Measurements from ENCODE around the gene CNTN4.

The CNTN4 gene

DNA sequence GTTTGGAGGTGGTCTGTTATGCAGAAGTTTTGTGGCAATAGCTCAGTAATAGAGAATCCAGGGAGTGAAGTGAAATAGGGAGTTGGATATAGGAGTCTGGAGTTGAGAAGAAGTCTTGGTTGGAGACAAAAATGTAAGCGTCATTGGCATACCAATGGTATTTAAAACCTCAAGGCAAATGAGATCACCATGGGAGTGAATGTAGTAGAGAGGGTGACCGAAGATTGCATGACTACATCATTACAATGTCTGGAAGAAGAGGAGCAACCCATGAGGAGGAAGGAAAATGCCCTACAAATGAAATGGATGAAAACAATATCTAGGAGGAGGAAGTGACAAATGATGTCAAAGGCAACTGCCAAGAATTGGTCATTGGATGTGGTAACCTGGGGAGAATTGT lies 54.4 kb downstream of the CNTN4 start:
- no peak for DNase-seq (ENCODE audit: low read depth)

DNA sequence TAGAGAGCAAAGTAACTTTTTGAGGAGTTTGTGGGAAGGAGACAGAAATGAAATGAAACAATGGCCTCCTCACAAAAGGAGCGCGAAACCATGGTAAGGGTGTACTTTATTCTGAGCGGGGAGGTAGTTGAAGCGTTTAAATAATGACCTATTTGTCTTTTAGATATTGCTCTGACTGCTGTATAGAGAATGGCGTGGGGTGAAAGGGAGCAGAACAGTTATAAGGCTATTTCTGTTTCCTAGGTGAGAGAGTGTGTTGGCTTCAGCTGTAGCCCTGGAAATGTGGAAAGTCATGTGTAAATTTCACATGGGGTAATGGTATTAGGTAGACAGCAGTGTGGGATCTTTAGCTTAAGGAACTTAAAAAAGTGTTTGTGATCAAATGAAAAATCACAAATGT lies 54.9 kb downstream of the CNTN4 start:
- no peak for DNase-seq (ENCODE audit: low read depth)

DNA sequence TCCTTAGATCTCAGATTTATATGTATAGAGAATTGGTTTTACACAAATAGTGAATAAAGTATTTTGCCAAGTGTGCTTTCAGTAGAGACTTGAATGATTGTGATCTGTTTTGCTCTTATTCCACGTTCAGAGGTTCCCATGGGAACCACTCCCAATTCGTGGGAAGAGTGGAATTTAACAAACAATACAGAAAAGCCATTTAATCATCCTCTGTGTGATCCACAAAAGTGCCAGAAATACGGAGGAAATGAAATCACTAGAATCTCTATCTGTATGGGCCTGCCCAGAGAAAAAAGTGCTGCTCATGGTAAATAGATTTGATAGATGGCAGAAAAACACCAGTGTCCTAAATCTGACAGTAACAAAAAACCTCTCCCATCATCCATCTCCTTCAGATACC lies 56.0 kb downstream of the CNTN4 start:
- no peak for DNase-seq (ENCODE audit: low read depth)

DNA sequence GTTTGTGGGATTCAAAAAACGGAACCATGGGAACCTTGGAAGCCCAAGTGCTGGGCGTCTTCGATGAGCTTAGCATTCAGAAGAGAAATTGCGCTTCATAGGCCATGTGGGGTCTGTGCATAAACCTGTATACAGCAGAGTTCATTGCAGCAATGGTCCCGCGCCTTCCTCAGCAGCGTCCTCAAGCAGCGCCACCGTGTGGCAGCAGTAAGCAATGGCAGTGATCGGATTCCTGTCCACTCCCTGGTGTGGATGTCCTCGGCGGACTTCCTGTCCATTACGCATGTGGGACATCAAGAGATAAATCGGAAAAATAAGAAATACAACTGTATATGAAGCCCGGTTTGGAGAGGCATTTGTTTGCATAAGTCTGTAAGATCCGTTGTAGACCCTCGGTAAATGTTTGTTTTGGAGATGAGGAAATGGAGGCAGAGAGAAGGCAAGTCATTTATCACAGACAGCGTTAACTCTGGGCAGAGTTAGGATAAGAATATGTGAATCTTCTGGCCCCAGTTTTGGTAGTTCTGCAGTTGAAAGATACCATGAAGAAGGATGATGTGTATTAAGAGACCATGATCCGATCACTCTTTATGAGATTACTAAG lies 57.7 kb downstream of the CNTN4 start:
- DNase-seq (ENCODE audit: low read depth): no peak

DNA sequence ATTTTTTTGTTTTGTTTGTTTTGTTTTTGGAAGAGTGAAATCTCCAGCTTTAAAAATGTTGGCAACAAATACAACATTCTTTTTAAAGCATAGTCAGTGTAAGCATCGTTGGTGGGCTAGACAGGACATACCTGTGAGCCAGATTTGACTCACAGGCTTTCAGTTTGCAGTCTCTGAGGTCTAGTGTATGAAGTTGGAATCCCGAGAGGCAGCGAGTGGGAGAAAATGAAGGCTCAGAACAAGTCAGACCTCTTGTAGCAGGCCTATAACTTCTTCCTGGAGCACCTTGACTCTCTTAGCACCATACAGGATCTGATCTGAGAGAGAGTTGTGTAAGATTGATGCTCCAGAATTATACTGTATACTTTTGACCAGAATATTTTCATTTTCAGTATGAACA lies 60.2 kb downstream of the CNTN4 start:
- no peak for DNase-seq (ENCODE audit: low read depth)

DNA sequence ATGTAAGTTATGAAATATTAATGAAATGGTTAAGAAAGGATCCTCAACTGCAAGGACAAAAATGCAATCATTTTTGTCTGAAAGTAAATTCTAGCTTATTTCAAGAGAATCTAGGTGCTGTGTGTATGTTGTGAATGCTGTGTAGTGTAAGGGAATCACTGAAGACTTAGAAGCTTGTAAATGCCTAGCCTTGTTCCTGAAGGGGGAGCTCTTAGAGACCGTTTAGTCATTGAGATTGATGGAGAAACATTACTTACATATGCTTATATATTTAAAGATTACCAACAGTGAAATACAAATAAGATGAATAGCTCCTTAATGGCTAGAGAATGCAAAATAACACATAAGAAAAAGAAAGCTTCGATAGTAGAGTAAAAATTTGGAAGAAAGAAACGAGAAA lies 67.9 kb downstream of the CNTN4 start:
- no peak for DNase-seq (ENCODE audit: low read depth)

DNA sequence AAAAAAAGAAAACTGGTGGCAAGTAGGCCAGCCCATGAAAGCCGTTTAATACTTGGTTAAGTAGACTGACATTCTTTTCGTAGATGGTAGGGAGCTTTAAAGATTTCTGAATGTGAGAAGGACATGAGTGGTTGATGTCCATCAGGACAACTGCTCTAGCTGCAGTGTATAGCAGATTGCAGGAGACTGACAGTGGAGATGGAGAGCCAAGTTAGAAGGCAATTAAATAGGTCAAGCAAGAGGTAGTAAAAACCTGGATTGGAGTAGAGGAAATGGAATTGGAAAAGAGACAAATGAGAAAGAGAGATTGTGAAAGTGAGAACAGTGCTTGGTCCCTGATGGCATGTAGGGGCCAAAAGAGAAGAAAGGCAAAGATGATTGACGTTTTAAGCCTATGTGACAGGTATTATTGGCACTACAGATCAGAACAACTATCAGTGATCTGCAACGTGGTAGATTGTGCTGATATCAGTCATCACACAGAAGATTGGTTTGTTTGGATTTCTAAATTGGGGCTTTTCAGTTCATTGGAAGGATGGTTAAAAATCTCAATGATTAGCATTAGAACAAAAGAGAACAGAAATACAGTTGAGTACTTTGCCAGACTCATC lies 74.0 kb downstream of the CNTN4 start:
- no peak for DNase-seq (ENCODE audit: low read depth)

DNA sequence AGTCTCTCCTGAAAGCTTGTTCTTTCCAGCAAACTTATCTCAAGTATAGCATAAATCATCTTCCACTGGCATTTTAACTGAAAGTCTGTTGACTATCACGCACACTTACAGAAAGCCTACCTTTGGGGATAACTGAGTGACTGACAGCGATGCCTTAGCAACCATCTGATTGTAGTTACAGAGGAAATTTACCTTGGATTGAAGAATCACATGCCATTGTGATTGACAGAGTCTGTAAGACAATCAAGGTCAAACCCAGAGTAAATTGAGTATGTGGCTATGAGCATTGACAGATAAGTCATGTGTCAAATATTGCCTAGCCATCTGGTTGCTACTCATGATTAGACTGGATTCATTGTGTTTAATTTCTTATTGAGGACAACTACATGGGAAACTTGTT lies 82.0 kb downstream of the CNTN4 start:
- DNase-seq (ENCODE audit: low read depth): no peak

DNA sequence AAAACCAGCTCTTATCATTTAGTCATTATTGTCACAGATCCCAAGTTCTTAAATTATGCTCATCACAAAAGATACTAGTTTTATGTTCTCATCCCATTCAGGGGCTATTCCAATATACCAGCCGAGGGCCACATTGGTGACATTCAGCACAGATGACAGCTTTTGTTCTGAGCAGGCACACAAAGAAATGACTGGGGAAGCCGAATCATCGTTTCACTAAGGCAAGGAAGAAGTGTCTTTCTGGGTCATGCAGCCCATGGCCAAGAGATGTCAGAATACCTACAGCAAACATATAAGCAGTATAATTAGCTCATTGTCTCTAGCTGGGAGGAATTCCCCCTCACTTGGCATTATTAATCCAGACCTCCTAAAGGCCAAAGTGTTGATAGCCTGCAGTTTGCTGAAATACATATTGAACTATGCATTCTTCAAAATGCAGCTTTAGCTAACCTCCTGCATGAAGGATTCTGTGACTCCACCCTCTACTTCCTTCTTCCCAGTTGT lies 100.2 kb downstream of the CNTN4 start:
- DNase-seq (ENCODE audit: low read depth): no peak

DNA sequence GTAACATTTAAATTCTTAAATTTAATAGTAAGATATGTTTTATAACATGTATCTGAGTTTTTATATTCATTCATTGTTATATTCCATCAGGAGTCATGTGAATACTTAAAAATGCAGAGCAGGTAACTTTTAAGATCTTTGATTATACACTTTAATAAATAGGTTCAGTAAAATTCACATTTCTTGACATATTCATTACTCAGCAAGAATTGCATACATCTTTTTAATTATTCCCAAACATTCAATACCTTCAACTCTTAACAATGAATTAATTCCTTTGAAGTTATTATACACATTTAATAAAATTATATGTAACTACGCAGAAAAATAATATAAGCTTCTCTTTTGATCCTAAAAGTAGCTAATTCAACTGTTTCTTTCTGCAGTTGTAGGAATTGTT lies 105.4 kb downstream of the CNTN4 start:
- no peak for DNase-seq (ENCODE audit: low read depth)

DNA sequence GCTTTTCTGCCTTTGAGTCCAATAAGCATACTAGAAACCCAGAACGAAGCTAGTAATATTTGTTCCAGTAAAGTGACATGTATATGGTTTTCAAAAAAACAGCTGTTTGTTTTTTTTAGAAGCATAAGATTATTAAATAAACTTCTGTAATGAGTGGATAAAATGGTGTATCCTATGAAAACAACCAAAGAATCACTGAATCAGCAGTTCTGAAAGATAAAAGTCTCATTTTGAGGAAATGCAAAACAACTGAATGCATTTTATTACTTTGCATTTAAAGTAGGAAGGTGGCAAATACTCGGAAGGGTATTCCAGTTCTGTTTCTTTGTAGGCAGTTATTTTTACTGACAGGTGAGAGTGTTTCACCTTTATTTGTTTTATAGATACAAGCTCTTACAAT lies 107.0 kb downstream of the CNTN4 start:
- no peak for DNase-seq (ENCODE audit: low read depth)

DNA sequence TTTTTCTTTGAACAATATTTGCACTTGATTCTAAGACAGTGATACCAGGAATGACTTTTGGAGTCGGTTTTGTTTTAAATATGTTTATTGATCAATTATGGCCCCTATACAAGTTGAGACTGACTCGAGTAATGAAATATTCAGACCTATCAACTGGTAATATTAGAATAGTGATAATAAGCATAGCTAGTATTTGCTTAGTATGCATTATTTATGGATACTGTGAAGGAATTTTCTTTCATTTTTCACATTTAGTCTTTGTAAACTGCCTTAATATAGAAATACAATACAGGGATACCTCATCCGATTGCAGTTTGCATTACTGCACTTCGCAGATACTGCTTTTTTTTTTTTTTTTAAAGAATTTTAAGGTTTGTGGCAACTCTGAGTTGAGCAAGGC lies 107.9 kb downstream of the CNTN4 start:
- DNase-seq (ENCODE audit: low read depth): no peak

DNA sequence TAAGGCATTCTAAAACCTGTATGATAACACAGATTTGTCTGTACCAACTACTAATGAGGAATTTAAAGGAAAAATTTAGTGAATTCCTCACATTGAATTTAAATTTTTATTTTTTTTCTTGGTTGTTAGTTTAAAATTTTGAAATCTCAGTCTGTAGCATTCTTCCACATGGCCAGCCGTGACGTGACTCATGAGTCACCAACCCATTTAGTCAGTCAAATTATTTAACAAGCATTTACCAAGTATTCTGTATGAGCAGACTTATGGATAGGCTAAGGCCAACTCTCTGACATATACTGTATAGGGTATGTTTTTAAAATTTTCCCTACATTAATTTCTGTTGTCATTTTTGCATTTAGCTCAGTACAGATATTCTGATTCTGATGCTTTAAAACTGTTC lies 112.9 kb downstream of the CNTN4 start:
- no peak for DNase-seq (ENCODE audit: low read depth)

DNA sequence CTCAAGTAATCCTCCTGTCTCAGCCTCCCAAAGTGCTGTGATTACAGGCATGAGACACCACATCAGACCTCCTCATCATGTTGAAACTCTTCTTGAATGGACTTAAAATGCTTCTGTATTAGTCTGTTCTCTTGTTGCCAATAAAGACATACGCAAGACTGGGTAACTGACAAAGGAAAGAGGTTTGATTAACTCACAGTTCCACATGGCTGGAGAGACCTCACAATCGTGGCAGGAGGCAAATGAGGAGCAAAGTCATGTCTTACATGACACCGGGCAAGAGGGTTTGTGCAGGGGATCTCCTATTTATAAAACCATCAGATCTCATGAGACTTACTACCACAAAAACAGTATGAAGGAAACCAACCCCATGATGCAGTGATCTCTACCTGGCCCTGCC lies 113.5 kb downstream of the CNTN4 start:
- no peak for DNase-seq (ENCODE audit: low read depth)

DNA sequence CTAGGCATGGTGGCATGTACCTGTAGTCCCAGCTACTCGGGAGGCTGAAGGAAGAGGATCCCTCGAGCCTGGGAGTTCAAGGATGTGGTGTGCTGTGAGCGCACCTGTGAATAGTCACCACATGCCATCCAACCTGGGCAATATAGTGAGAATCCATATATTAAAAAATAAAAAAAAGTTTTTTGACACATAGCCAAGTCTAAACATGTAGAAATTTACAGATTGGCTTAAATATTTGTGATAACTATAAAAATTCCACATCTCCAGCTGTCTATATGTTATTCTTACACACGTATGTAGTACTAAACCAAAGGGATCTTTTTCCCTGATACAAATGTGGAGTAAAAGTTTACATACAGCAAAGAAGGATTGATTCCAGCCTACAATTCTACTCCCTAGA lies 119.7 kb downstream of the CNTN4 start:
- DNase-seq (ENCODE audit: low read depth): no peak

DNA sequence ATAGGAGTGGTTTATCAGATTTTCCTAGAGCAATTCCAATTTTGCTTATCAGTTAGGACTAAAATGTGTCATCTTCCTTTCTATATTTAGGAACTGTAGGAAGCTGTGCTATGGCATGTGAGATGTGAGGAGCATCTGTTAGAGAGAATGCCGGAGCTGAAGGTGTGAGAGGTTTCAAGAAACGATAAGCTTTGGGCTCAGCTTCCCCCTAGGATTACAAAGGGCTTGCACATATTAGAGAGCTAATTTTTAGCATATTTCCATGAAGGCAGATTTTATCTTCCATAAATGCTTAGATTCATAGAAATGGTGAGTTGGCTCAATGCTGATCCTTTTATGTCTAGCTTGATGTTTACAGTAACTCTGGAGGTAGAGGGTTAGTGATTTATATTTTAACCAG lies 120.2 kb downstream of the CNTN4 start:
- DNase-seq (ENCODE audit: low read depth): no peak

DNA sequence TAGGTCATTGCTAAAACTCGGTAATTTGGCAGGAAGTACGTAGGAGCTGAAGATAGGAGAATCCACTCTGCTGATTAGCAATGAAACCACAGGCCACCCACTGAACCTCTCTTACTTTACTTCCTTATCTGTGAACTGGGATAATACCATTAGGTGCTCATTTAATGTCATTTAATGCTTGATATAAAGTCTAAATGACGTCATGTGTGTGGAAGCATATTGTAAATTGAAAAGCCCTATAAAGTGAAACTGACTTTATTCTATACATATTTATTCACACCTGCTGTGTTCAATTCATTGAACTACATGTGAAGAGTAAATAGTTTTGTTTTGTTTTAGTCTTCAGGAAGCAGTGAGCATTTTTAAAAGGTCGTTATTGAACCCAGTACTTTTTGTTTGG lies 137.5 kb downstream of the CNTN4 start:
- no peak for DNase-seq (ENCODE audit: low read depth)

DNA sequence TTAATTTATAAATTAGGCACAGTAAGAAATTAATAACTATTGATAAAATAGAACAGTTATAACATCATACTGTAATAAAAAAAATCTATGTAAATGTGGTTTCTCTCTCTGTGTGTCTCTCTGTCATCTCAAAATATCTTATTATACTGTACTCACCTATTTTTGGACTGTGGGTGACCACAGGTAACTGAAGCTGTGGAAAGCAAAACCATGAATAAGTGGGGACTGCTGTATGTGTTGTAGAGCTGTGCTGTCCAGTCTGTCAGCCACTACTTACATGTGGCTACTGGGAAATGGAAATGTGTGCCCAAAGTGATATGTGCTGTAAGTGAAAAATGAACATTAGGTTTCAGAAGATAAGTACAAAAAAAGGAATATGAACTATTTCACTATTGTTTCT lies 145.5 kb downstream of the CNTN4 start:
- no peak for DNase-seq (ENCODE audit: low read depth)

DNA sequence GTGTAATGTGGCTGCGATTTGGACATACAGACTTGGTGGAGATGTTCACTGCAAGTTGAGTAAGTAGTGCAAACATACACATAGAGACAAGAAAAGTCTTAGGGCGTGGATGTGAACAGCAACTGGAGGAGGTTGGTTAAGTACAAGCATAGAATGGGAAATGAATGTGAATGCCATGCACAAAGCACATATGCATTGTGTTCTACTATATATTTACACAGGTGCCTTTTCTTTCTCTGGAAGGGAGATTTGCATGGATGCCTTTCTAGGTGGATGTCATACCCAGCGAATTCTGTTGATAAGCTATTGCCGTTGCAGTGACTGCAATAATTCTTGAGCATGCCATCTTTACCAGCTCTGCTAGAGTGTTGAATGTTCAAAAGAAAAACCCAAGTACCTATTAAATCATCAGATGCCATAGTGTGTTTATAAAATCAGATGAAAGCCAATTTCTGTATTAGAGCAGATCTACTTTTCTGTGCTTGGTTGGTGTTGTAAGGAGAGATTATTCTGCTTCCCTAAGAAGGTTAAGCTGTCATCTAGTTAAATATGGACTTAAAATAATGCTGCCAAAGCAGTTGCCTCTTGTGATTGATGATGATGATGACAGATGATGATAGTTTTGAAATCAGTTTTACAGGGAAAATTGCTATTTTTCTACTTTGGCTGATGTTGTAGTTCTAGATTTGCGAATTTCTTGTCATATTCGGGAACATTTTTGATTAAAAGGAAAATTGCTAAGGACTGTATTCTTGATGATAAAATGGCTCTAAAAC lies 148.4 kb downstream of the CNTN4 start:
- DNase-seq (ENCODE audit: low read depth): no peak

DNA sequence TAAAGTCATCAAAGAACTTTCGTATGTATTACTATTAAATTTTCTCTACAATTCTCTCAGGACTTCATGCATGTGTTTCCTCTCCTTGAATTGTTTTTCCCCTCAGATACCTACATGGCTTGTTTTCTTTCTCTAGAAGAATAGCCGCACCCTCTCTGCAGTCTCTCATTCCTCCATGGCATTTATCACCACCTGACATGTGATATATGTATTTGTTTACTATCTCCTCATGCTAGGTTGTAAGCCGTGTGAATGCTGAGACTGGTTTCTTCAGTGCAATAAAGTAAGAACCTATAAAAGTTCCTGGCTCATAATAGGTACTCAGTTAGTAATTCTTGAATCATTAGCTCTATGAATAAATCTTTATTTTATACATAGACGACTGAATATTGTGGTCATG lies 149.2 kb downstream of the CNTN4 start:
- DNase-seq (ENCODE audit: low read depth): no peak

DNA sequence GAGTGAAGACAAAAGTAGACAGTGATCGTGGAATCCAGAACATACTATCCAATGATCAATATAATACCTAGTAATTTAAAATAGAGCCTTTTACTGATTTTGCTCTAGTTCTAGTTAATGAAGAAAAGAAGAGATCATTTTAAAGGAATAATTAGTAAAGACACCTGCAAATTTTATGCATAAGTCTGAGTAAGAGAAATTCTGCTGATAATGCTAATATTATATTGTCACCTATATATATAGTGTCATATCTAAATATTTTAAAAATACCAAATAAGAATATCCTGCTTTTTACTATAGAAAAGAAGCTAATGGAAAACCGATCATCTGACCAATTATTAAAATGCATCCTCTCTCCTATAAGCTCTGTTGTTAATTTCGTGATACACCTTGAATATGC lies 152.1 kb downstream of the CNTN4 start:
- no peak for DNase-seq (ENCODE audit: low read depth)

DNA sequence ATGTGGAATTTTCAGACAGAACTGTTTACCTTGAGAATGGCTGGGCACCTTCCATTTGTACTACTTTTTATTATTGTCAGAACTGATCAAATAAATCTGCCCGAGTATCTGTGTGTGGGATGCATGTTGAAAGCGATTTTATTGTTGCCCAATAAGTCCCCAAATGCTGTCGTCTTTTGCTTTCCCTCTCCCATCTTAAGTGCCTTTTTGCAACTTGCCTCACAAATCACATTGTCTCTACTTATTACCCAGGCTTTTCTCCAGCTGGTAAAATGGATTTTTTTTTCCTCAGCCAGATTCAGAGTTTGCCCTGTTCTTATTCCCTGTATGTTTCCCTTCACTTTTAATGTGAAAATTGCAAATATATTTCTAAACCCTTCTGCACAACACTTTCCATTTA lies 163.1 kb downstream of the CNTN4 start:
- no peak for DNase-seq (ENCODE audit: low read depth)

DNA sequence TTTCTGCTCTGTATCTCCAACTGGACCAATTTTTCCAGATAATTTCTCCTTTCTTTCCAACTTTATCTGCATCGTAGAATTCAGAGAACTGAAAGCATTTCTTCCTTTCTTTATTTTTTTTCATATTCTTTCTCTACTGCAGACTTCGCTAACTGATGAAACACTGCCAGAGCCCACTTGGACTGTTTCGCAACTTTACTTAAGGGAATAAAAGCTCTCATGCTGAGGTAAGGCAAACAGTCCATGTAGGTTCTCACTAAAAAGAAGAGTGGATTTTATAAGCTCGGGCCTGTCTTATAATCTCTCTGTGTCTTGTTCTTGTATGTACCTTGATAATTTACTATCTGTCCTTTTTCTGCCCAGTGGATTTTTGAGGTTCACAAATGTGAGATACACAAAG lies 163.5 kb downstream of the CNTN4 start:
- DNase-seq (ENCODE audit: low read depth): no peak

DNA sequence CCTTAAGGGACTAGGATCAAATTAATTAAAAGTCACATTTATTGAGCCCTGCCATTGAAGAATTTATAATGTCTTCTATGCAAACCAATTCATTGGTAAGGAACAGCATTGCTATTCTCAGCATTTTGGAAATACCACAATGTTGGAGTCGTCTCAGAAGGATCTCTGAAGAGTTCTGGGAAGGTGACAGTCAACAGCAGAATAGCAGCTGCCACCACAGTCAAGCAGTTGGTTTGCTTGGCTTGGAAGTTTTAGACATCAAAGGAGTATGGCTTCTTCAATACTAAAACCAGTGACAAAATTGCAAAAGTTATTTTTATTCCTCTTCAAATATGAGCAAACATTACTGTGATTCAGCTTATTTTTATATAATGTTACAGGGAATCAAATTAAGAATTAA lies 167.9 kb downstream of the CNTN4 start:
- DNase-seq (ENCODE audit: low read depth): no peak

Data from T follicular helper cell (primary cell).